Activated T-helper 1 cell treated with anti-CD3 and anti-CD28 coated beads, Interleukin-2, amount 50 U/mL, for 16 hours (primary cell): Measurements from ENCODE around the gene MYL5.
"Not testable (repeated sequence)": the region's sequence is repeated elsewhere in the genome, so short reads cannot be mapped to it uniquely, and the experiment has no call there.

Experiments
- DNase-seq, 2 donors: peaks; one replicate each; pipeline ENCODE4 v3.0.0-alpha.2; 2020; ENCODE audit warnings: low read depth in 1 of 2, low spot score in 1 of 2

The MYL5 gene

DNA sequence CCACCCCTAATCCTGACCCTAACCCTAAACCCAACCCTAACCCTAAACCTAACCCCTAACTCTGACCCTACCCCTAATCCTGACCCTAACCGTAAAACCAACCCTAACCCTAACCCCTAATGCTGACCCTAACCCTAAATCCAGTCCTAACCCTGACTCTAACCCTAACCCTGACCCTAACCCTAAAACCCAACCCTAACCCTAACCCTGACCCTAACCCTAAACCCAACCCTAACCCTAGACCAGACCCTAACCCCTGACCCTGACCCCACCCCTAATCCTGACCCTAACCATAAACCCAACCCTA is 30.6 kb downstream of the MYL5 start:
- no peak for DNase-seq

DNA sequence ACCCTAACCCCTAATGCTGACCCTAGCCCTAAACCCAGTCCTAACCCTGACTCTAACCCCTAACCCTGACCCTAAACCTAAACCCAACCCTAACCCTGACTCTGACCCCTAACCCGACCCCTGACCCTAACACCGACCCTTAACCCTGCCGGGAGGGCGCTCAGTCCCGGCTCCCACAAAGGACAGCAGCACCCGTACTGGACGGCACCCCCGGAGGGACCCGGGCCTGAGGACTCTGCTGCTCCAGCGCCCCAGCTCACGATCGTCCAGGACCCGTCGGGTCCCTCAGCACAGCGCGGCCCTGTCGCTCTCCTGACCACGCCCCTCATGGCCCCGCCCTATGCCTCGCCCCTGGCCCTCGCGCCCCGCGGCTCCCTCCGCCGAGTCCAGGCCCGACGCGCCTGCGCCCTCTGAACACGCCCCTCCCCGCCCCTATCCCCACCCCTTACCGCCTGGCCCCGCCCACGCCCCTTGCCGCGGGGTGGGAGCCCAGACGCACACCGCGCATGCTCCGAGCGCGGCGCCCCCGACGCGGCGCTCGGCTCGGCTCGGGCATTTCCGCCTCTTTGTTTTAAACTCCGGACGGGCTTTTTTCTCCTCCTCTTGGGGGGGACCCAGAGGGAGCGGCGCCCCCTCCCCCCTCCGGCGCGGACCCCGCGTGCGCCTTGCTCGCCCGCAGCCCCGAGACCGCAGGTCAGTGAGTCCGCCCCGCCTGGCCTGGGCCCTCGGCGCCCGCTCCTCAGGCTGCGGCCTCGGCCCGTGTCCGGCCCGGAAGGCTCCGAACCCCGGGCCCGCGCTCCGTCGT is 31.1 kb downstream of the MYL5 start, which contains the start of gene PCGF3:
PCGF3 (plus strand) TSS at position 555 of the 805 bp plus-strand sequence. CDS start 27,849 bp downstream, outside the sequence.
- peak; percentile 90 to 97 for DNase-seq

DNA sequence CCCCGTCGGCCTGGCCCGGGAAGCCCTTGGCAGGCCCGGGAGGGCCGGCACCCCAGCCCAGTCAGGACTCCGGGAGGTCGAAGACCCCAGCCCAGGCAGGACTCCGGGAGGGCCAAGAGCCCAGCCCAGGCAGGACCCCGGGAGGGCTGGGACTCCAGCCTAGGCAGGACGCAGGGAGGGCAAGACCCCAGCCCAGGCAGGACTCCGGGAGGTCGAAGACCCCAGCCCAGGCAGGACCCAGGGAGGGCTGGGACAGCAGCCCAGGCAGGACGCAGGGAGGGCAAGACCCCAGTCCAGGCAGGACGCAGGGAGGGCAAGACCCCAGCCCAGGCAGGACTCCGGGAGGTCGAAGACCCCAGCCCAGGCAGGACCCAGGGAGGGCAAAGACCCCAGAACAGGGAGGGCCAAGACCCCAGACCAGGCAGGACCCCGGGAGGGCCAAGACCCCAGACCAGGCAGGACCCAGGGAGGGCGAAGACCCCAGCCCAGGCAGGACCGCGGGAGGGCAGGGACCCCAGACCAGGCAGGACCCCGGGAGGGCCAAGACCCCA is 31.8 kb downstream of the MYL5 start:
- not testable (repeated sequence) for DNase-seq

DNA sequence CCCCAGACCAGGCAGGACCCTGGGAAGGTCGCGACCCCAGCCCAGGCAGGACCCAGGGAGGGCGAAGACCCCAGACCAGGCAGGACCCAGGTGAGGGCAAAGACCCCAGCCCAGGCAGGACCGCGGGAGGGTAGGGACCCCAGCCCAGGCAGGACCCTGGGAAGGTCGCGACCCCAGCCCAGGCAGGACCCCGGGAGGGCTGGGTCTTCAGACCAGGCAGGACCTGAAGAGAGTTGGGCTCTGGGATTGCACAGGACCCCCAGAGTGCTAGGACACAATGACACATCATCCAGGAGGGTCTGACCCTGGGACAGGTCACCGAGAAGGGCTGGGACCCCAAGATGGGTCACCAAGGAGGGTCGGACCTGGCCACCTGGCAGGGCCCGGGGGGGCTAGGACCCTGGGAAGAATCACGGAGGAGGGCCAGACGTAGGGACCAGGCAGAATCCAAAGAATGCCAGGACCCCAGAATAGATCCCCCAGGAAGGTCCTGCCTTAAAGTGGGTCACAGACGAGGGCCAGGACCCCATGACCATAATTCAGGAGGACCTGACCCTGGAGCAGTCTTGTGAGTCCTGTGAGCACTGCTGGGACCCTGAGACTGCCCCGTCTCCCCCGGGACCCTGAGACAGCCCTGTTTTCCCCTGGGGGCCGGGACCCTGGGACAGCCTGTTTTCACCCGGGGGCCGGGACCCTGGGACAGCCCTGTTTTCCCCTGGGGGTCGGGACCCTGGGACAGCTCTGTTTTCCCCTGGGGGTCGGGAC is 32.7 kb downstream of the MYL5 start:
- DNase-seq = no peak

DNA sequence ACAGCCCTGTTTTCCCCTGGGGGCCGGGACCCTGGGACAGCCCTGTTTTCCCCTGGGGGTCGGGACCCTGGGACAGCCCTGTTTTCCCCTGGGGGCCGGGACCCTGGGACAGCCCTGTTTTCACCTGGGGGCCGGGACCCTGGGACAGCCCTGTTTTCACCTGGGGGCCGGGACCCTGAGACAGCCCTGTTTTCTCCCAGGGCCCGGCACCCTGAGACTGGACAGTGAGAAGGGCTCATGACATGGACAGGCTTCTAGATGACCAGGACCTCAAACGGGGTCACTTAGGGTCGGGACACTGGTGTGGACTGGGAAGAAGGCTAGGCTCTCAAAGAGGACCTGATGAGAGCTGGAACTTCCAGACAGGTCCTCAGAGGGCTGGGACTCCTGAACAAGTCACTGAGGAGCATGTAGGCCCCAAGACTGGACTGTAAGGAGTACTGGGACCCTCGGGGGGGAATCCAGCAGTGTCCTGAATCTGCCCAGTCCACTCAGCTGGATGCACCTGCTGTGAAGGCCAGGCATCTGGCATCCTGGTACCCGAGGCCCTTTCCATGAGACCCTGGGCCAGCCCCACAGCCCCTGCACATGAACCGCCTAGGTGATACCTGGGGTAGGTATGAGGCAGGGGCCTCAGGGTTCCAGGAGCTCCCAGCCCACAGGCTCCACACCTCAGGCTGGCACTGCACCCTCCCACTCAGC is 33.7 kb downstream of the MYL5 start:
- no peak for DNase-seq

DNA sequence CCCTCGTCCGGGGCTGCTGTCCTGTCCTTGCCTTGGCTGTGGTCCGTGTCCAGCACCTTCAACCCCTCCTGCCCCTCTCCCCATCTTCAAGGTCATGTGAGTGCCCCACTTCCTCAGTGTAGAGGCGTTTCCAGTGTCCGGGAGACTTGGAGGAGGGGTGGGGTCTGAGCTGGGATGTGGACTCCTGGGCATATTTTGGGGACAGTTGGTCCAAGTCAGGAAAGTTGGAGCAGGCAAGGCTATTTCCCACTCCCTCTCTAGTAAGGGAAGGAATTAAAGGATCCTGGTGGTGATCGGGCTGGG is 34.2 kb downstream of the MYL5 start:
- DNase-seq = no peak

DNA sequence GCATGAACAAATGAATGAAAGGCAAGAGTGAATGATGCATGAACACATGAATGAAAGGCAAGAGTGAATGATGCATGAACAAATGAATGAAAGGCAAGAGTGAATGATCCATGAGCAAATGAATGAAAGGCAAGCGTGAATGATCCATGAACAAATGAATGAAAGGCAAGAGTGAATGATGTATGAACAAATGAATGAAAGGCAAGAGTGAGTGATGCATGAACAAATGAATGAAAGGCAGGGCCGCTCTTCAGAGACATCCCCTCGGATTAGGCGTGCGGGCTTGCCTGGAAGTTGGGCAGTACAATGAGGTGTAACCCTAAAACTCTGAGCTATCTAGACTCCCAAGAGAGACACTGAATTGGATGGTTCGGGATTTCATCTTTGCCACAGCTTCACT is 35.0 kb downstream of the MYL5 start:
- DNase-seq = no peak

DNA sequence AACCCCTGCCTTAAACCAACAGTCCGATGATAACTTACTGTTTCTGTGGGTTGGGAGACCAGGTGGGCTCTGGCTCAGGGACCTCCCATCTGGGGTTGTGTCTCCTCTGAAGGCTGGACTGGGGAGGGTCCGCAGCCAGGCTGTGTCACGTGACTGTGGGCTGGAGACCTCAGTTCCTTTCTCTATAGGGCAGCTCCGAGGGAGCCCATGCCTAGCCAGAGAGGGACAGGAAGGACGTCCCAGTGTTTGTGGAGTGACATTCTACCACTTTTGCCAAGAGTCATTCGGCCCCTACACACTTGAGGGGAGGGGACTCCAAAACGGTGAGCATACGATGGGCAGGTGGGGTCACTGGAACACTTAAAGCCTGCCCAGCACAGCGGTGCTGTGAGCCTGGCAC is 35.8 kb downstream of the MYL5 start:
- no peak for DNase-seq

DNA sequence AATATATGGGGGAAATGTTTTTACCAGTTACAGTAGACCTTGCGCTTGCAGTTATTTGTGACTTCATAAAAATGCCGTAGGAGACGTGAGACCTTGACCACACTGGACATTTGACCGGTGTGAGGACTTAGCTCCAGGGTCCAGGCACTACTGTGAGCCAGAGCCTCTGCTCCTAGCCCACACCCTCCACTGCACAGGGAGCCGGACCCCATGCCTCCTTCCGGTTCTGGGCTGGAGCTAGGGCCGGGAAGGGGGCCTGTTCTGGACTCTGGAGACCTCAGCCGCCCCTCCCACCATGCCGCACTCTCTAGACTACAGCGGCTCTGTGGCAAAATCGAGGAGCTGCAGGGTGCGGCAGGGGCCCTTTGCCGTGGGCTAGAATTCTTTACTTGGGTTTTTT is 36.6 kb downstream of the MYL5 start:
- DNase-seq = no peak

DNA sequence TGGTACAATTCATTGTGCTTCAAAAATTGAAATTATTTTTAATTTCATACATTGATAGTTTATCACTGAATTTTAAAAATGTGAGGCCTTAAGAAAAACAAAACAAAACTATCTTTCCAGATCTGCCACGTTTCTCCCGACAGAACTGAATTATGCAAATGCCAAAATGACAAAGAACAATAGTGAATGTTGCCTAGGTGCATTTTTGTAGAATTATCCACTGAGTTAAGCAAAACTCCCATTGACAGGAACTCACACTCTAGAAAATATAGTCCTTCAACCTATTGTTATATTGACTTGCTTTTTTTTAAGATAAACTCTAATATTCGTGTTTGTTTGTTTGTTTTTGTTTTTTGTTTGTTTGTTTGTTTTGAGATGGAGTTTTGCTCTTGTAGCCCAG is 37.8 kb downstream of the MYL5 start:
- DNase-seq = no peak

DNA sequence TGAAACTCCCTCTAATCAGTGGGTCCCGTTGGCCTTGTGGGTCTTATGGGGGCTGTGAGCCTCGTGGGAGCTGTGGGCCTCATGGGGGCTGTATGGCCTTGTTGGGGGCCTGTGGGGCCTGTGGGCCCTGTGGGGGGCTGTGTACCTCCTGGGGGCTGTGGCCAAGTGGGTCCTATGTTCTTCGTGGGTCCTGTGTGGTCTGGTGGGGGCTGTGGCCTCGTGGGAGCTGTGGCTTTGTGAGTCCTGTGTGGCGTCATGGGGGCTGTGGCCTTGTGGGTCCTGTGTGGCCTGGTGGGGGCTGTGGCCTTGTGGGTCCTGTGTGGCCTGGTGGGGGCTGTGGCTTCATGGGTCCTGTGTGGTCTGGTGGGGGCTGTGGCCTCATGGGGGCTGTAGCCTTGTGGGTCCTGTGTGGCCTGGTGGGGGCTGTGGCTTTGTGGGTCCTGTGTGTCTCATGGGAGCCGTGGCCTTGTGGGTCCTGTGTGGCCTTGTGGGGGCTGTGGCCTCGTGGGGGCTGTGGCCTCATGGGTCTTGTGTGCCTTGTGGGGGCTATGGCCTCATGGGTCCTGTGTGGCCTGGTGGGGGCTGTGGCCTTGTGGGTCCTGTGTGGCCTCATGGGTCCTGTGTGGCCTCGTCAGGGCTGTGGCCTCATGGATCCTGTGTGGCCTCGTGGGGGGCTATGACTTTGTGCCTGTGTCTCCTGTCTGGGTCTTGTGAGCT is 38.7 kb downstream of the MYL5 start:
- DNase-seq = no peak

DNA sequence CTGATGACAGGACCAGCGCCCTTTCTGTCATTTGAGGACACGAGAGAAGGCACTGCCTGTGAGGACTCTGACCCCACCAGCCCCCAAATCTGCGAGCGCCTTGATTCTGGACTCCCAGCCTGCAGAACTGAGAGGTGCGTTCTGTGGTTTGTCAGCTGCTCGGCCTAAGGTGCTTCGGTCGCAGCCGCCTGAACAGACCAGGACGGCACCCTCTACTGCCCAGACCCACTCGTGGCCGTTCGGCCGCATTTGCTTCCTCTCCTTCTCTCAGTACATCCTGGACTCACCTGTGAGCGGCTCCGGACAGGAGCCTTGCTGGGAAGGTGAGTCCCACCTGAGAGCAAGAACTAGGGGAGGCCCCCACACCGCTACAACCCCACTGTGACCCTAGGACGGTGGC is 39.7 kb downstream of the MYL5 start:
- DNase-seq = no peak

DNA sequence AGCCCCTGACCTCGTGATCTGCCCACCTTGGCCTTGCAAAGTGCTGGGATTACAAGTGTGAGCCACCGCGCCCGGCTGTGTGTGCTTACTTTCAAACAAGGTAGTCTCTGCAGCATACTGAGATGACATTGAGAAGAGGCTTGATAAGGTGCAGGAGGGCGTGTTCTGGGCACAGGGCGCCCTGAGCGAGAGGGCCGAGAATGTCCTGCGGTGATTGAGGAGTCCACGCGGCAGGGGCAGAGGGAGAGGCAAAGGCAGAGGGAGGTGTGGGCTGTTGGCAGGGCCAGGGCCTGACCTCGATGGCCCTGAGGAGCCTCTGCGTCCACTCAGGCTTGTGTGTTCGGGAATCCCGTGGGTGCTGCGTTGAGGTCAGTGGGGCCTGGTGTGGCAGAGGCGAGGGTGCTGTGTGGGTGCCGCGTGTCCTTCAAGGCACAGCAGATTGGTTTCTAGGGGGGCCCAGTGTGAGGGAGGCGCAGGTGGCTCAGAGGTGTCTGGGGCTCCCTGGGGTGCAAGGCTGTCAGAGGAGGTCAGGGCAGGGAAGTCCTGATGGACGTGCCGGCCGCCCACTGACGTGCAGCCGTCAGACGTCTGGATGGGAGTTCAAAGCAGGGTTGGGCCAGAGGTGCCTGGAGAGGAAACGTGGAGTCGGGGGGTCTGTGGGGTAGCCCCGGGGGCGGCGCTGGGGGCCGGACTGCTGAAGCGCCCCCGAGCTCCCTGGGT is 43.4 kb downstream of the MYL5 start:
- DNase-seq = no peak

DNA sequence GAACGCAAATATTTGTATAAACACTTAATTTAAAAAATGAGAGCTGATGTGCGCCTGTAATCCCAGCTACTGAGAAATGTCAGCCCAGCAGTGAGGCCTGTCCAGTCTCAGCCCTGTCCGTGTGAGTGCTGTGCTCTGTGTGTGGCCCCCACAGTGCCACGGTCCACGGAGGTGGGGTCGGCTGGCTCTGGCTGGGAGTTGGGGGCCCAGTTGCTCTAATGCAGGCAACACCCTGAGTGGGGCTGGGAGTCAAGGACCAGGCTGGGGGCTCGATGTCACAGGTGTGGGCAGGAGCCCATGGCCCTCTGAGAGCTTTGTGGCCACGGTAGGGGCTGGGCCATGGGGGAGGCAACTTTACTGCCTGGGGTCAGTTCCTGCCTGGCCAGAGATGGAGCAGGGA is 44.1 kb downstream of the MYL5 start:
- DNase-seq = no peak

DNA sequence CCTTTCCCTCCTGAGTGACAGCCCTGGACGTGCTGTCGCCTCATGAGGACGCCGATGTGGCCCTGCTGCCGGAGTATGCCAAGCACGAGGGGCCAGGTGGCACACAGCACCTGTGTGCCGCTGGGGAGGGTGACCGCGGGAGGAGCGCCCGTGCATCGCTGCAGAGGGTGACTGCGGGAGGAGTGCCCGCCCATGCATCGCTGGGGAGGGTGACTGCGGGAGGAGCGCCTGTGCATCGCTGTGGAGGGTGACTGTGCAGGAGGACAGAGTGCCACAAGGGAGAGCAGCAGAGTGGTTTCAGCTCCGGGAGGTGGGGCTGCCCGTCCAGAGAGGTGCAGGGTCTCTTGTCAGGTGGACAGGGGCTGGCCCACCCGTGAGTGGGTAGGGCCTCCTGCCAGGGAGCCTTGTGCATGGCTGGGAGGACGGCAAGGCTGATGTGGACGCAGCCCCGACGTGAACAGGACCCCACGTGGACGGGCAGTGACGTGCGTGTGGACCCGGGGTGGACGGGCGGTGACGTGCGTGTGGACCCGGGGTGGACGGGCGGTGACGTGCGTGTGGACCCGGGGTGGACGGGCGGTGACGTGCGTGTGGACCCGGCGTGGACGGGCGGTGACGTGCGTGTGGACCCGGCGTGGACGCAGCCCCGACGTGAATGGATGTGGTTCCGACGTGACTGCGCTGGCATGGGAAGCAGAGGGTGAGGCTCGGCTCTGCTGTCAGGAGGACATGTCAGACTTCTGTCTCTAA is 45.9 kb downstream of the MYL5 start:
- no peak for DNase-seq

DNA sequence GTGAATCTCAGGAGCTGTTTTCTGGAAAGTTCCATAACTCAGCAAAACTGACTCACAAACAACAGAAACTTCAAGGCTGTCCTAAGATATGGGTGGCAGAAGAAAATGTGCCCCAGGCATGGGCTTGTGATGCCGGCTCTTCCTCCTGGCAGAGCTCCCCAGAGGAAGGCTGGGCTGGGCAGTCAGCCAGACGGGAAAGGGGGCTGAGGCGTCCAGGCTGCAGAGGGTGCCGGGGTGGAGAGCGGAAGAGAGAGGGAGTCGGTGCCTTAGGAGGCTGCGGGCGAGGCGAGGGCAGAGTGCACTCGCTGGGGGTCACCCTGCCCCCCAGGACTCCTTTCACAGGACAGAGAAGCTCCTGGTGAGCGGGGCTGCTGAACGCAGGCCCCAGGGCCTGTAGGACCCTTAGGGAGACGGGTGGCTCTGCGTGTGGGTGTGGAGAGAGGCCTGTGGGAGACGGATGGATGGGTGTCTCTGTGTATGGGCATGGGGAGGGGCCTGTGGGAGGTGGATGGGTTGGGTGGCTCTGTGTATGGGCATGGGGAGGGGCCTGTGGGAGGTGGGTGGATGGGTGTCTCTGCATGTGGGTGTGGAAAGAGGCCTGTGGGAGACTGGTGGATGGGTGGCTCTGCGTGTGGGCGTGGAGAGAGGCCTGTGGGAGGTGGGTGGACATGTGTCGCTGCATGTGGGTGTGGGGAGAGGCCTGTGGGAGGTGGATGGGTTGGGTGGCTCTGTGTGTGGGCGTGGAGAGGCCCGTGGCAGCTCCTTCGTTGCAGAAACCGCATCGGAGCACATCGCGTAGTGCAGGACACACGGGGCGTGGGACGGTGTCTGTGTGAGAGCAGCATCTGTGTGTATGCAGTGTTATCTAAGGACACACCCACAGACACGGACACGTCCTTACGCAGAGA is 47.2 kb downstream of the MYL5 start:
- DNase-seq = no peak

DNA sequence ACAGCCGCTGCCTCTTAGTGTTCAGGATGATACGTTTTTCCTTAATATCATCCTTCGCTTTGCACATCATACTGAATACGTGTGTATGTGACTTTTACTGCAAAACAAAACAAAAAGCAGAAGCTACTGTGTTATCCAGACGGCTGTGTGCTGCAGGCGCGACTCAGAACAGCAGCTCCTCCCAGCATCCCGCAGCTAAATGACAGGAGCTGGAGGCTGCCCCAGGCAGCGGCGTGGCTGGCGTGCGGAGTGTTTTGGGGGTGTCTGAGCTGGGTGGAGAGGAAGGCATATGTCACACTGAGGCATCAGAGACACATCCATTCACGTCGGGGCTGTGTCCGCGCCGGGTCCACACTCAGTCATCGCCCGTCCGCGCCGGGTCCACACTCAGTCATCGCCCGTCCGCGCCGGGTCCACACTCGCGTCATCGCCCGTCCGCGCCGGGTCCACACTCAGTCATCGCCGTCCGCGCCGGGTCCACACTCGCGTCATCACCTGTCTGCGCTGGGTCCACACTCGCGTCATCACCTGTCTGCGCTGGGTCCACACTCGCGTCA is 47.9 kb downstream of the MYL5 start:
- no peak for DNase-seq

DNA sequence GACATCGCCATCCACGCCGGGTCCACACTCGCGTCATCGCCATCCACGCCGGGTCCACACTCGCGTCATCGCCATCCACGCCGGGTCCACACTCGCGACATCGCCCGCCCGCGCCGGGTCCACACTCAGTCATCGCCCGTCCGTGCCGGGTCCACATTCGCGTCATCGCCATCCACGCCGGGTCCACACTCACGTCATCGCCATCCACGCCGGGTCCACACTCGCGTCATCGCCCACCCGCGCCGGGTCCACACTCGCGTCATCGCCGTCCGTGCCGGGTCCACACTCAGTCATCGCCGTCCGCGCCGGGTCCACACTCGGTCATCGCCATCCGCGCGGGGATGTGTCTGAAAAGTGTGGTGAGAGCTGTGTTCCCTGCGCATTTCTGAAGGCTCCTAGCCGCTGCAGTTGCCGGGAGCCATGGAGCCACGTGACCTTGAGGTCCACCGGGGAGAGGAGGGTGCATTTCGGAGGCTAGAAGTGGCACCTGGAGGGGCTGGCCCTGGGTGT is 48.6 kb downstream of the MYL5 start:
- no peak for DNase-seq
